MCF 10A (cell line): ENCODE results near the gene TMEM219. TPM values are rescaled to one million over a fixed set of nuclear protein-coding genes. Genes with fewer than 3 reads are reported as not detected.
A peak's percentile ranks its signal among the peaks of the same experiment; 100 is the strongest.

Experiments used
- BruUV-seq: library from RNA; stranded (reverse); fragments of 400-500 nt; replicated peaks from 2 replicates; lab custom pipeline; 2021; lab: Mats Ljungman, UMichigan
- CTCF ChIA-PET: fragments of 300-600 bp; sonication (Branson Sonifier 250); formaldehyde crosslinking; extraction: SDS; loops from one replicate; lab custom pipeline; 2021; ENCODE audit warnings: antibody characterized with exemption, inconsistent platforms; lab: Yijun Ruan, JAX
- POLR2A ChIA-PET: fragments of 300-600, 350-650 bp; sonication (Branson Sonifier 250); formaldehyde crosslinking; extraction: SDS; loops from one replicate; lab custom pipeline; 2020; ENCODE audit warnings: antibody characterized with exemption, inconsistent platforms; lab: Yijun Ruan, JAX
- DNase-seq: peaks from one replicate; pipeline ENCODE4 v3.0.0-alpha.2; 2018; ENCODE audit not compliant: unreplicated experiment
- H3K27ac Mint-ChIP-seq: one replicate; pipeline ENCODE4 v1.8.0; 2022; ENCODE audit warnings: mild to moderate bottlenecking, low read depth, mixed read lengths; ENCODE audit not compliant: unreplicated experiment
- H3K27me3 Mint-ChIP-seq: one replicate; pipeline ENCODE4 v1.8.0; 2022; ENCODE audit warnings: mixed read lengths; ENCODE audit not compliant: insufficient read depth, unreplicated experiment
- H3K36me3 Mint-ChIP-seq: one replicate; pipeline ENCODE4 v1.8.0; 2022; ENCODE audit warnings: mild to moderate bottlenecking, moderate library complexity, mixed read lengths; ENCODE audit not compliant: insufficient read depth, unreplicated experiment
- H3K4me1 Mint-ChIP-seq: one replicate; pipeline ENCODE4 v1.8.0; 2022; ENCODE audit warnings: mixed read lengths; ENCODE audit not compliant: insufficient read depth, unreplicated experiment
- H3K4me3 Mint-ChIP-seq: one replicate; pipeline ENCODE4 v1.8.0; 2022; ENCODE audit warnings: mild to moderate bottlenecking, moderate library complexity, mixed read lengths; ENCODE audit not compliant: unreplicated experiment
- H3K9me3 Mint-ChIP-seq: one replicate; pipeline ENCODE4 v1.8.0; 2022; ENCODE audit warnings: mixed read lengths; ENCODE audit not compliant: unreplicated experiment
- intact Hi-C: fragments of 100-400 bp; cut with micrococcal nuclease; formaldehyde crosslinking; loops from 2 replicates; pipeline ENCODE4 v1.14.1; 2022
- total RNA-seq: library from RNA; stranded (reverse); gene quantifications from 2 replicates; pipeline ENCODE4 v1.2.3, GENCODE V29; 2022
- TF ChIP-seq, protein P1 (sequence below): fragments of 200-600 bp; IDR thresholded peaks from one replicate; pipeline ENCODE4 v1.8.0; 2022; ENCODE audit warnings: antibody characterized with exemption, mild to moderate bottlenecking; ENCODE audit not compliant: unreplicated experiment

TMEM219 gene
- total RNA-seq, 1 experiment from 2014 or later = 62.1 TPM

GRCh38 chr16:29978564-29979270 lies 16.8 kb downstream of the TMEM219 start:
- no peaks in the 10 kb centered on the region for H3K9me3 Mint-ChIP-seq
- intact Hi-C loops = no loop called here
- peaks cover 57% of the 10 kb centered on the region for H3K36me3 Mint-ChIP-seq
- TF ChIP-seq, protein P1, sequence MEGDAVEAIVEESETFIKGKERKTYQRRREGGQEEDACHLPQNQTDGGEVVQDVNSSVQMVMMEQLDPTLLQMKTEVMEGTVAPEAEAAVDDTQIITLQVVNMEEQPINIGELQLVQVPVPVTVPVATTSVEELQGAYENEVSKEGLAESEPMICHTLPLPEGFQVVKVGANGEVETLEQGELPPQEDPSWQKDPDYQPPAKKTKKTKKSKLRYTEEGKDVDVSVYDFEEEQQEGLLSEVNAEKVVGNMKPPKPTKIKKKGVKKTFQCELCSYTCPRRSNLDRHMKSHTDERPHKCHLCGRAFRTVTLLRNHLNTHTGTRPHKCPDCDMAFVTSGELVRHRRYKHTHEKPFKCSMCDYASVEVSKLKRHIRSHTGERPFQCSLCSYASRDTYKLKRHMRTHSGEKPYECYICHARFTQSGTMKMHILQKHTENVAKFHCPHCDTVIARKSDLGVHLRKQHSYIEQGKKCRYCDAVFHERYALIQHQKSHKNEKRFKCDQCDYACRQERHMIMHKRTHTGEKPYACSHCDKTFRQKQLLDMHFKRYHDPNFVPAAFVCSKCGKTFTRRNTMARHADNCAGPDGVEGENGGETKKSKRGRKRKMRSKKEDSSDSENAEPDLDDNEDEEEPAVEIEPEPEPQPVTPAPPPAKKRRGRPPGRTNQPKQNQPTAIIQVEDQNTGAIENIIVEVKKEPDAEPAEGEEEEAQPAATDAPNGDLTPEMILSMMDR = no peak
- H3K27me3 Mint-ChIP-seq = no peaks in the 10 kb centered on the region
- CTCF ChIA-PET = interaction anchor here (0.5 to 1.2 kb wide), 5 partner anchors 34 to 341 kb away, joined by 3 to 4 read pairs (median 3); no protein-coding TSS in a partner anchor
- H3K4me1 Mint-ChIP-seq = peaks cover 27% of the 10 kb centered on the region
- H3K27ac Mint-ChIP-seq = no peak overlapping the region
- DNase-seq = no peak
- BruUV-seq = no TSS peak
- H3K4me3 Mint-ChIP-seq = no peak overlapping the region
- POLR2A ChIA-PET = interaction anchor here (2.2 kb wide), 1 partner anchor 52 kb away, joined by 7 read pairs; the partner anchor contains the start of gene KCTD13

DNA sequence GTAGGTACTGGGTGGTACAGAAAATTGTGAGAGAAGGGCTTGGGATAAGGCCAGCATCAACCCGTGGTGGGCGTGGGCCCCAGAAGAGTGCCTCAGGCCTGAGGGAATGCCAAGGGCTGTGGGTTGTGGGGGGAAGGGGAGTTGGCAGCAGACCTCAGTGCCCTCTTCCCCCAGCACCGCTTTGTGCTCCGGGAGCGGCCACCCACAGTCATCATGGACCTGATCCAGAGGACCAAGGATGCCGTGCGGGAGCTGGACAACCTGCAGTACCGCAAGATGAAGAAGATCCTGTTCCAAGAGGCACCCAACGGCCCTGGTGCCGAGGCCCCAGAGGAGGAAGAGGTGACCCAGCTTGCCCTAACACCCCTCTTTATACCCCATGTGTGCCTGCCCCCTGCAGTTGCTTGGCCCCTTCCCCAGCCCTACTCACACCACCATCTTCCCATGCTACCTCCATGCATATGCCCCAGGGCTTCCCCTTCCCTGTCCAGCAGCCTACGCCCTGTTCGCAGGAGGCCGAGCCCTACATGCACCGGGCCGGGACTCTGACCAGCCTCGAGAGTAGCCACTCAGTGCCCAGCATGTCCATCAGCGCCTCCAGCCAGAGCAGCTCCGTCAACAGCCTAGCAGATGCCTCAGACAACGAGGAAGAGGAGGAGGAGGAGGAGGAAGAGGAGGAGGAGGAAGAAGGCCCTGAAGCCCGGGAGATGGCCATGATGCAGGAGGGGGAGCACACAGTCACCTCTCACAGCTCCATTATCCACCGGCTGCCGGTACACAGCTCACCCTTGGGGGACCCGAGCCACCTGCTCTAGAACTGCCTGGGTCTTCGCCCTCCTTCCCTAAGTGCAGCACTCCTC lies 20.9 kb downstream of the TMEM219 start:
- TF ChIP-seq, protein P1 = no peak
- no peaks in the 10 kb centered on the region for H3K4me1 Mint-ChIP-seq
- peak overlapping the region; percentile 19 for H3K27ac Mint-ChIP-seq
- POLR2A ChIA-PET = interaction anchor here (1.0 to 1.2 kb wide), 2 partner anchors 8 to 22 kb away, joined by 3 to 4 read pairs; no protein-coding TSS in a partner anchor
- DNase-seq = no peak
- intact Hi-C loops = no loop called here
- H3K27me3 Mint-ChIP-seq = no peaks in the 10 kb centered on the region
- H3K4me3 Mint-ChIP-seq = no peak overlapping the region
- peaks cover 80% of the 10 kb centered on the region for H3K36me3 Mint-ChIP-seq
- no TSS peak for BruUV-seq
- CTCF ChIA-PET = interaction anchor here (0.5 to 1.1 kb wide), 3 partner anchors 10 to 175 kb away, joined by 3 read pairs; no protein-coding TSS in a partner anchor
- H3K9me3 Mint-ChIP-seq = no peaks in the 10 kb centered on the region

DNA sequence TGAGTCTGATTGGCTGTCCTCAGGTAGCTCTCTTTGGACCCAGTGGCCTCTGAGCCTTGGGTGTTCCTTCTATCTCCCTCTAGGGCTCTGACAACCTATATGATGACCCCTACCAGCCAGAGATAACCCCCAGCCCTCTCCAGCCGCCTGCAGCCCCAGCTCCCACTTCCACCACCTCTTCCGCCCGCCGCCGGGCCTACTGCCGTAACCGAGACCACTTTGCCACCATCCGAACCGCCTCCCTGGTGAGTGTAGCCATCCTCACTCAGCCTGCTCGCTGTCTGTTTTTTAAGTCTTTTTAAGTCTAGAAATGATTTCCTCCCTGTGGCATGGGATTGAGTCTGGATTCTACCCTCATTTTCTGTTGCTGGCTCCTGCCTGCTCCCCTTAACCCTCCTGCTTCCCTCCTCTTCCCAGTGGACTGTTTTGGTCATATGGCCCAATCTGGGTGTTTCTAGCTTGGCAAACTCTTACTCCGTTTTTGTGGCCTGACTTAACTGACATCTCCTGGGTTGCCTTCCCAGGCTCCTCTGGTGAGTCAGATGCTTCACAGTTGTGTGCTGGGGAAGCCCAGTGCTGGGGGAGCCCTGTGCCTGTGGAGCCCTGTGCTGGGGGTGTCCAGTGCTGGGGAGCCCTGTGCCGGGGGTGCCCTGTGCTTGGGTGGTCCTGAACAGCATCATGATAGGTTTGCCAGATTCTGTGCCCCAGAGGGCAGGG lies 21.7 kb downstream of the TMEM219 start:
- H3K36me3 Mint-ChIP-seq = peaks cover 72% of the 10 kb centered on the region
- intact Hi-C loops = no loop called here
- H3K9me3 Mint-ChIP-seq = no peaks in the 10 kb centered on the region
- TF ChIP-seq, protein P1 = no peak
- no peaks in the 10 kb centered on the region for H3K27me3 Mint-ChIP-seq
- H3K4me3 Mint-ChIP-seq = no peak overlapping the region
- no peaks in the 10 kb centered on the region for H3K4me1 Mint-ChIP-seq
- ChIA-PET CTCF (interaction anchor here (0.5 to 0.6 kb wide), 2 partner anchors 8 to 81 kb away, joined by 3 to 4 read pairs; no protein-coding TSS in a partner anchor), POLR2A (interaction anchor here (1.0 to 3.3 kb wide), 2 partner anchors 9 to 23 kb away, joined by 4 to 20 read pairs; partner anchors contain the start of gene TAOK2)
- no peak overlapping the region for H3K27ac Mint-ChIP-seq
- BruUV-seq = no TSS peak
- no peak for DNase-seq
